Heart left ventricle (tissue), 13 donors: ENCODE results near the gene SLC25A26.

Experiments used
- CTCF ChIP-seq, 12 donors: fragments of 200-600 bp; sonication (generic) in 4 of 12; IDR thresholded peaks; one replicate each; pipeline versions ENCODE4 v1.5.0 to v1.8.0; 2018 to 2022; ENCODE audit warnings: antibody characterized with exemption in 12 of 12, mild to moderate bottlenecking in 5 of 12
- POLR2A ChIP-seq, 2 donors: fragments of 450-650 bp; IDR thresholded peaks; one replicate each; pipeline ENCODE4 v1.6.1; 2017; ENCODE audit warnings: antibody characterized with exemption in 2 of 2, mild to moderate bottlenecking in 2 of 2, moderate library complexity in 2 of 2
- donor health status: ischemic (EF 13 %, LVEDD 7.1; RV severe dilation, severe dysfunction).
- donor health status: DM: no; HTN: yes; CAD: no.
- donor health status: DM: no; HTN: no; CAD: no.
- donor health status: ischemic (EF 25% LVEDD 6.9; RV normal size, moderate dysfunction).
- donor health status: ischemic (EF 25% LVEDD 5.7; RV mildly dilated, moderate dysfunction).
- donor health status: ischemic (EF 35%, LVEDD 5.7; RV mildly dilated, moderate dysfunction).
- donor health status: nonischemic (EF 11% LVEDD 7.7; RV severe dilation, severe dysfunction).
- donor health status: DM: yes; HTN: yes; CAD: no.
- donor health status: PGD.
- donor health status: ischemic (EF 29% LVEDD 5.4; RV normal size, mild dysfunction).
- donor health status: nonischemic (EF 23%, LVEDD 6.1; RV moderate dilation, normal function).

- TF ChIP-seq POLR2A (IDR thresholded peaks at IDR 0.05) (no peak), CTCF (IDR thresholded peaks at IDR 0.05) (no peak)
These were observed 51.2 kb downstream of the SLC25A26 start for GRCh38 chr3:66272016-66272415.
